Measurements from ENCODE around the gene OR6J1. TPM values are rescaled to one million over a fixed set of nuclear protein-coding genes. Genes with fewer than 3 reads are reported as not detected.

The OR6J1 gene
- total and polyA plus RNA-seq, 9 of the 15 experiments (the other 6 are each of a cell fraction or from before 2014, with no cell fraction given): not detected

GRCh38 chr14:22640192-22640591 lies 4.0 kb downstream of the OR6J1 start:
- CTCF ChIA-PET (ENCODE audit: low intra/inter-chr PET ratio): no interaction called here
- intact Hi-C loops (cut with micrococcal nuclease) (no loop called here), in situ Hi-C loops (cut with MboI) (no loop called here)
- no peak overlapping the region for H3K4me3 ChIP-seq
- POLR2A ChIA-PET: interaction anchor here (0.7 kb wide), 1 partner anchor 28 kb away, joined by 3 read pairs; no protein-coding TSS in a partner anchor
- H3K4me2 ChIP-seq (ENCODE audit: insufficient read depth, low read length): no peak overlapping the region
- no TSS peak for BruUV-seq (replicated peaks)
- no peak overlapping the region for H3K9ac ChIP-seq (ENCODE audit: insufficient read depth in 1 of 2, low read depth in 2 of 2, low read length in 2 of 2)
- TF ChIP-seq NFATC3 (IDR thresholded peaks at IDR 0.05): no peak
- TF ChIP-seq, protein P1, sequence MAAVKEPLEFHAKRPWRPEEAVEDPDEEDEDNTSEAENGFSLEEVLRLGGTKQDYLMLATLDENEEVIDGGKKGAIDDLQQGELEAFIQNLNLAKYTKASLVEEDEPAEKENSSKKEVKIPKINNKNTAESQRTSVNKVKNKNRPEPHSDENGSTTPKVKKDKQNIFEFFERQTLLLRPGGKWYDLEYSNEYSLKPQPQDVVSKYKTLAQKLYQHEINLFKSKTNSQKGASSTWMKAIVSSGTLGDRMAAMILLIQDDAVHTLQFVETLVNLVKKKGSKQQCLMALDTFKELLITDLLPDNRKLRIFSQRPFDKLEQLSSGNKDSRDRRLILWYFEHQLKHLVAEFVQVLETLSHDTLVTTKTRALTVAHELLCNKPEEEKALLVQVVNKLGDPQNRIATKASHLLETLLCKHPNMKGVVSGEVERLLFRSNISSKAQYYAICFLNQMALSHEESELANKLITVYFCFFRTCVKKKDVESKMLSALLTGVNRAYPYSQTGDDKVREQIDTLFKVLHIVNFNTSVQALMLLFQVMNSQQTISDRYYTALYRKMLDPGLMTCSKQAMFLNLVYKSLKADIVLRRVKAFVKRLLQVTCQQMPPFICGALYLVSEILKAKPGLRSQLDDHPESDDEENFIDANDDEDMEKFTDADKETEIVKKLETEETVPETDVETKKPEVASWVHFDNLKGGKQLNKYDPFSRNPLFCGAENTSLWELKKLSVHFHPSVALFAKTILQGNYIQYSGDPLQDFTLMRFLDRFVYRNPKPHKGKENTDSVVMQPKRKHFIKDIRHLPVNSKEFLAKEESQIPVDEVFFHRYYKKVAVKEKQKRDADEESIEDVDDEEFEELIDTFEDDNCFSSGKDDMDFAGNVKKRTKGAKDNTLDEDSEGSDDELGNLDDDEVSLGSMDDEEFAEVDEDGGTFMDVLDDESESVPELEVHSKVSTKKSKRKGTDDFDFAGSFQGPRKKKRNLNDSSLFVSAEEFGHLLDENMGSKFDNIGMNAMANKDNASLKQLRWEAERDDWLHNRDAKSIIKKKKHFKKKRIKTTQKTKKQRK (IDR thresholded peaks at IDR 0.05; ENCODE audit: borderline replicate concordance, low read depth, low read length): no peak
- TF ChIP-seq MAZ (CRISPR knock-in tag; conservative IDR thresholded peaks at IDR 0.05 in 1 of 2, IDR thresholded peaks at IDR 0.05 in 1 of 2): no peak
- no peak for TF ChIP-seq RFX7 (CRISPR knock-in tag; IDR thresholded peaks at IDR 0.05)
- TF ChIP-seq TCF7 (IDR thresholded peaks at IDR 0.05; ENCODE audit: borderline replicate concordance): no peak
- TF ChIP-seq CAMTA2 (CRISPR knock-in tag; conservative IDR thresholded peaks at IDR 0.05): no peak
- no peak for TF ChIP-seq ZNF253 (CRISPR knock-in tag; conservative IDR thresholded peaks at IDR 0.05)
- no peak for TF ChIP-seq ZNF699 (CRISPR knock-in tag; IDR thresholded peaks at IDR 0.05; ENCODE audit: insufficient replicate concordance)
- no peak for TF ChIP-seq BMI1 (IDR thresholded peaks at IDR 0.05; ENCODE audit: low read length)
- no peak for TF ChIP-seq ZNF668 (CRISPR knock-in tag; IDR thresholded peaks at IDR 0.05)
- TF ChIP-seq KAT2B (IDR thresholded peaks at IDR 0.05; ENCODE audit: low read depth, low read length): no peak
- TF ChIP-seq HNRNPLL (IDR thresholded peaks at IDR 0.05; ENCODE audit: low read depth, low read length, poor library complexity, severe bottlenecking): no peak
- no peaks in the 10 kb centered on the region for H3K79me2 ChIP-seq (ENCODE audit: control insufficient read depth, insufficient read depth, low read length)
- no peaks in the 10 kb centered on the region for H4K20me1 ChIP-seq (replicated peaks; ENCODE audit: control insufficient read depth, insufficient read depth, low read length)
- H3K36me3 ChIP-seq (ENCODE audit: control insufficient read depth, insufficient read depth, low read length): no peaks in the 10 kb centered on the region
- DNase-seq (ENCODE audit: extremely low read depth in 1 of 4, low spot score in 3 of 4) (no peak), ATAC-seq (no peak), FAIRE-seq (no peak)
- no peaks in the 10 kb centered on the region for H3K27me3 ChIP-seq (ENCODE audit: control insufficient read depth in 2 of 2, insufficient read depth in 2 of 2, low read length in 2 of 2)
- peaks cover 0 to 2% of the 10 kb centered on the region in 2 experiments; a peak in 2 of 5 replicates for H3K4me1 ChIP-seq (replicated peaks in 1 of 2; ENCODE audit: control insufficient read depth in 2 of 2, insufficient read depth in 2 of 2, low read length in 2 of 2)
- H3K9me1 ChIP-seq (ENCODE audit: control insufficient read depth, insufficient read depth, low read length): no peaks in the 10 kb centered on the region
- no peak overlapping the region for H3K27ac ChIP-seq (ENCODE audit: extremely low read depth, low read depth, low read length)
- no peak overlapping the region for H2AFZ ChIP-seq (ENCODE audit: low read depth, low read length)
- H3K9me3 ChIP-seq (replicated peaks; ENCODE audit: control insufficient read depth, insufficient read depth, low read depth, low read length): no peaks in the 10 kb centered on the region
